ENCODE results near the gene AKAP6.

DNA sequence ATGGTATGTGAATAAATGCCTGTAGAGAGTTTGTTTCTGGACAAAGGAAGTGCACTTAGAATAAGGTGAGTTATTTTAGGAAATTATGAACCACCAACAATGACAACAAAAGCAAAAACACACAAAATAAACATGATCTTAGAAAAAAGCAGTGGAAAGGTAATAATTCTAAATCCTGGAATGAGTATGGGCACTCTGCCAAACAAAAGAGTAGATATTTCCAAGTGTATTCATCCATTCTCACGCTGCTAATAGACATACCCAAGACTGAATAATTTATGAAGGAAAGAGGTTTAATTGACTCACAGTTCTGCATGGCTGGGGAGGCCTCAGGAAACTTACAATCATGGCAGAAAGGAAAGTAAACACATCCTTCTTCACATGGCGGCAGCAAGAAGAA lies 340.3 kb downstream of the AKAP6 start:
- no peak for TF ChIP-seq CTCF (IDR thresholded peaks at IDR 0.05)
- TF ChIP-seq EP300 (IDR thresholded peaks at IDR 0.05), result no peak
- TF ChIP-seq POLR2AphosphoS5 (IDR thresholded peaks at IDR 0.05), result no peak
